Umbilical cord (tissue), 2 donors: ENCODE measurements around the gene LRRC10B. TPM values are rescaled to one million over a fixed set of nuclear protein-coding genes. Genes with fewer than 3 reads are reported as not detected.

ENCODE experiments used
- DNase-seq: peaks from one replicate; pipeline ENCODE4 v3.0.0-alpha.2; 2015; ENCODE audit warnings: low spot score
- total RNA-seq: library from RNA; depleted of rRNA; stranded (reverse); fragments of >200 nt; gene quantifications from one replicate; pipeline ENCODE4 v1.2.3, GENCODE V29; 2014; ENCODE audit warnings: low replicate concordance; ENCODE audit not compliant: insufficient read depth

LRRC10B gene
- total RNA-seq, 1 donor from 2014 or later = not detected

GRCh38 chr11:61545341-61545740 lies 36.8 kb downstream of the LRRC10B start:
- DNase-seq = no peak

- no peak for DNase-seq
These were observed 37.4 kb downstream of the LRRC10B start for GRCh38 chr11:61545921-61546320.

- no peak for DNase-seq
These were observed 38.1 kb downstream of the LRRC10B start for GRCh38 chr11:61546663-61547062.

- DNase-seq = no peak
These were observed 38.7 kb downstream of the LRRC10B start for GRCh38 chr11:61547246-61547645.

GRCh38 chr11:61549177-61549576 lies 40.6 kb downstream of the LRRC10B start:
- DNase-seq = no peak

GRCh38 chr11:61549662-61550568 lies 41.4 kb downstream of the LRRC10B start:
- no peak for DNase-seq

GRCh38 chr11:61550665-61551227 lies 42.2 kb downstream of the LRRC10B start:
- no peak for DNase-seq

- peak; percentile 47 for DNase-seq
These were observed 43.1 kb downstream of the LRRC10B start for GRCh38 chr11:61551634-61552033.

- no peak for DNase-seq
These were observed 43.6 kb downstream of the LRRC10B start for GRCh38 chr11:61552108-61552635.

- DNase-seq = peak; percentile 73
These were observed 45.0 kb downstream of the LRRC10B start for GRCh38 chr11:61553373-61554171.

GRCh38 chr11:61554172-61554988 lies 45.8 kb downstream of the LRRC10B start:
- DNase-seq = peak; percentile 12

GRCh38 chr11:61555051-61555969 lies 46.8 kb downstream of the LRRC10B start:
- DNase-seq = no peak

- DNase-seq = no peak
These were observed 47.4 kb downstream of the LRRC10B start for GRCh38 chr11:61555978-61556377.

GRCh38 chr11:61556621-61557020 lies 48.1 kb downstream of the LRRC10B start:
- DNase-seq = no peak

Other genes starting within 250 kb of the LRRC10B start
- gene VWCE, start 213.4 kb upstream of the LRRC10B start, total RNA-seq = not detected
- gene DDB1, start 175.6 kb upstream of the LRRC10B start, total RNA-seq = 243 TPM
- gene TKFC, start 175.5 kb upstream of the LRRC10B start, total RNA-seq = 22.4 TPM
- 26.2 TPM for gene CYB561A3, start 146.9 kb upstream of the LRRC10B start, total RNA-seq
- 16.6 TPM for gene TMEM138, start 146.4 kb upstream of the LRRC10B start, total RNA-seq
- 16.9 TPM for gene TMEM216, start 116.2 kb upstream of the LRRC10B start, total RNA-seq
- 18.3 TPM for gene CPSF7, start 78.8 kb upstream of the LRRC10B start, total RNA-seq
- 57.3 TPM for gene SDHAF2, start 78.6 kb upstream of the LRRC10B start, total RNA-seq
- 1.4 TPM for gene SYT7, start 72.3 kb downstream of the LRRC10B start, total RNA-seq
- 1.4 TPM for gene DAGLA, start 171.6 kb downstream of the LRRC10B start, total RNA-seq
- 14.2 TPM for gene MYRF, start 243.9 kb downstream of the LRRC10B start, total RNA-seq